Measurements from ENCODE around the gene RDH13.

RDH13 gene

DNA sequence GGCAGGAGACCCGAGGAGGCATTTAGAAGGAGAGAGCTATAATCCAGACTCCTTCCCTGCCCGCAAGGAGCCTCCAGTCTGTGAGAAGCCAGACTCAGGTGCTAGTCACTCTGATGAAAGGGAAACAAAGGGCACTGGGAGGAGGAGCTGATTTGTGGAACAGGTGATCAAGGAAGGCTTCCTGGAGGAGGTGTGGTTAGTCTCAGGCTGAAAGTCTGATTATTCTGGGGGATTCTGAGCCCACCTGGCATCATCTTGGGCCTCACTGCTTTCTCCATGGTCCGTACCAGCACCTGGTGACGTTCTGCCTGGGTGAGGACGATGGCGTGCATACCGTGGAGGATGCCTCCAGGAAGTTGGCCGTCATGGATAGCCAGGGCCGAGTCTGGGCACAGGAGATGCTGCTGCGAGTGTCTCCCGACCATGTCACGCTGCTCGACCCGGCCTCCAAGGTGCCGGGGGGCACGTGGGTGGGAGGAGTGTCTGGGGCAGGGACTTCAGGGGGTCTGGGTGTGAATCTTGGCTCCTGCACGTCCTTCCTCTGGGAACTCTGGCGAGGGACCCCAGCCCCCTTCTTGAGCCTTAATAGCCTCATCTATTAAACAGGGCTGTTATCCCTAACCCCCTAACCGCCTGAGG, 16.6 kb upstream of the RDH13 start:
- H3K4me2 ChIP-seq (ENCODE audit: low read length): no peak overlapping the region

DNA sequence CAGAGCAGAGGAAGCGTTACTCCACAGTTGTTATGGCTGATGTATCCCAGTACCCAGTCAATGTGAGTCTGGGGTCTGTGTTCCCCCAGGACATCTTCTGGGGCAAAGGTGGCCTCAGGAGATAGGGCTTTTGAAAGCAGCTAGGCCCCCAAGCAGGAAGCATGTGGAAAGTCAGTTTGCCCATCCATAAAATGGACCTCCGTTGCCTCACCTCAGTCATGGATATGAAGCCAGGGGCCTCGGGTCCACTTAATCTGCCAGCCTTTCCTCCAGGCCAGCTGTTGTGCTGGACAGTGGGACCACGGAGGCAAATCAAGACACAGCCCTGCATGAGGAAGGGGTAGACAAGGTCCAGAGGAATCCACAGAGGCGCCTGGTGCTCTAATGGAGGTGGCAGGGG, 16.0 kb upstream of the RDH13 start:
- no peak overlapping the region for H3K4me3 ChIP-seq (ENCODE audit: low read length)
- H3K79me2 ChIP-seq (ENCODE audit: control insufficient read depth, low read length): no peaks in the 10 kb centered on the region
- H3K9me3 ChIP-seq (ENCODE audit: control insufficient read depth, insufficient read depth, low read length): peaks cover 6% of the 10 kb centered on the region; the same call in 1 of the 2 replicates
- no peaks in the 10 kb centered on the region for H3K27me3 ChIP-seq (ENCODE audit: control insufficient read depth, low read length)
- no peaks in the 10 kb centered on the region for H3F3A ChIP-seq (ENCODE audit: control insufficient read depth, insufficient read depth)
- H4K20me1 ChIP-seq (ENCODE audit: control insufficient read depth, insufficient read depth, low read depth, low read length): 0 out of 2 replicates have a peak, but pooled peaks cover 3% of the 10 kb centered on the region
- TF ChIP-seq, protein P1, sequence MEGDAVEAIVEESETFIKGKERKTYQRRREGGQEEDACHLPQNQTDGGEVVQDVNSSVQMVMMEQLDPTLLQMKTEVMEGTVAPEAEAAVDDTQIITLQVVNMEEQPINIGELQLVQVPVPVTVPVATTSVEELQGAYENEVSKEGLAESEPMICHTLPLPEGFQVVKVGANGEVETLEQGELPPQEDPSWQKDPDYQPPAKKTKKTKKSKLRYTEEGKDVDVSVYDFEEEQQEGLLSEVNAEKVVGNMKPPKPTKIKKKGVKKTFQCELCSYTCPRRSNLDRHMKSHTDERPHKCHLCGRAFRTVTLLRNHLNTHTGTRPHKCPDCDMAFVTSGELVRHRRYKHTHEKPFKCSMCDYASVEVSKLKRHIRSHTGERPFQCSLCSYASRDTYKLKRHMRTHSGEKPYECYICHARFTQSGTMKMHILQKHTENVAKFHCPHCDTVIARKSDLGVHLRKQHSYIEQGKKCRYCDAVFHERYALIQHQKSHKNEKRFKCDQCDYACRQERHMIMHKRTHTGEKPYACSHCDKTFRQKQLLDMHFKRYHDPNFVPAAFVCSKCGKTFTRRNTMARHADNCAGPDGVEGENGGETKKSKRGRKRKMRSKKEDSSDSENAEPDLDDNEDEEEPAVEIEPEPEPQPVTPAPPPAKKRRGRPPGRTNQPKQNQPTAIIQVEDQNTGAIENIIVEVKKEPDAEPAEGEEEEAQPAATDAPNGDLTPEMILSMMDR (IDR thresholded peaks at IDR 0.05; ENCODE audit: low read depth, low read length, poor library complexity, severe bottlenecking): no peak
- TF ChIP-seq EZH2phosphoT487 (IDR thresholded peaks at IDR 0.05; ENCODE audit: borderline replicate concordance, low read length): no peak
- no peak overlapping the region for H3K4me2 ChIP-seq (ENCODE audit: low read length)
- no peak overlapping the region for H3K27ac ChIP-seq (ENCODE audit: low read depth, low read length)
- H3K9me2 ChIP-seq (replicated peaks; ENCODE audit: control insufficient read depth, low read length): no peaks in the 10 kb centered on the region
- H3K36me3 ChIP-seq (ENCODE audit: control insufficient read depth, low read length): no peaks in the 10 kb centered on the region
- H3K4me1 ChIP-seq (ENCODE audit: control insufficient read depth, low read length): peaks cover 10% of the 10 kb centered on the region

More for the DNA sequence above, 16.6 kb upstream of the RDH13 start:
- no peak overlapping the region for H3K27ac ChIP-seq (ENCODE audit: low read depth, low read length)
- H3K9me2 ChIP-seq (replicated peaks; ENCODE audit: control insufficient read depth, low read length): no peaks in the 10 kb centered on the region
- TF ChIP-seq, protein P1 (IDR thresholded peaks at IDR 0.05; ENCODE audit: low read depth, low read length, poor library complexity, severe bottlenecking): no peak
- no peak for TF ChIP-seq EZH2phosphoT487 (IDR thresholded peaks at IDR 0.05; ENCODE audit: borderline replicate concordance, low read length)
- no peaks in the 10 kb centered on the region for H3K36me3 ChIP-seq (ENCODE audit: control insufficient read depth, low read length)
- H3K27me3 ChIP-seq (ENCODE audit: control insufficient read depth, low read length): no peaks in the 10 kb centered on the region
- H3K79me2 ChIP-seq (ENCODE audit: control insufficient read depth, low read length): no peaks in the 10 kb centered on the region
- 0 out of 2 replicates have a peak, but pooled peaks cover 3% of the 10 kb centered on the region for H4K20me1 ChIP-seq (ENCODE audit: control insufficient read depth, insufficient read depth, low read depth, low read length)
- peaks cover 10% of the 10 kb centered on the region for H3K4me1 ChIP-seq (ENCODE audit: control insufficient read depth, low read length)
- no peaks in the 10 kb centered on the region for H3F3A ChIP-seq (ENCODE audit: control insufficient read depth, insufficient read depth)
- H3K9me3 ChIP-seq (ENCODE audit: control insufficient read depth, insufficient read depth, low read length): peaks cover 6% of the 10 kb centered on the region; the same call in 1 of the 2 replicates
- H3K4me3 ChIP-seq (ENCODE audit: low read length): no peak overlapping the region

DNA sequence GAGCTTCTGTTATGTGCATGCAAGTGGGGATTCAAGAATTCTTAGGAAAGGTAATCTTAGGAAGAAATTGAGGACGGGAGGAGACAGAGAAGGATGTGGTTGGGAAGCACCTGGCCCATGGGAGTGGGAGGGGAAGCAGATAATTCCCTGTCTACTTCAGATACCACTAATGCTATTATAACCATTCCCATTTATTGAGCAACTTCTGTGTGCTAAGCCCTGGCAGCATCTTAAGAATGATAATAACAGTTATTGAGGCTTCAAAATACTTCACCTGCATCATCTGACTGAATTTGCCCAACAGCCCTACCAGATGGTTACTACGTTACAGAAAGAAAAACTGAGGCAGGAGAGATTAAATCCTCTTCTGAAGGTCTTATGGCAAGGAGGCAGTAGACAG, 14.2 kb upstream of the RDH13 start:
- Histone ChIP-seq H3K4me3 (ENCODE audit: low read length) (no peak overlapping the region), H3K27ac (ENCODE audit: low read depth, low read length) (no peak overlapping the region), H3K79me2 (ENCODE audit: control insufficient read depth, low read length) (no peaks in the 10 kb centered on the region), H3K9me2 (replicated peaks; ENCODE audit: control insufficient read depth, low read length) (no peaks in the 10 kb centered on the region), H3F3A (ENCODE audit: control insufficient read depth, insufficient read depth) (no peaks in the 10 kb centered on the region), H3K36me3 (ENCODE audit: control insufficient read depth, low read length) (no peaks in the 10 kb centered on the region), H3K27me3 (ENCODE audit: control insufficient read depth, low read length) (peaks cover 3% of the 10 kb centered on the region; the same call in 1 of the 2 replicates), H3K4me1 (ENCODE audit: control insufficient read depth, low read length) (peaks cover 10% of the 10 kb centered on the region), H3K9me3 (ENCODE audit: control insufficient read depth, insufficient read depth, low read length) (peaks cover 2% of the 10 kb centered on the region; the same call in 1 of the 2 replicates), H4K20me1 (ENCODE audit: control insufficient read depth, insufficient read depth, low read depth, low read length) (0 out of 2 replicates have a peak, but pooled peaks cover 3% of the 10 kb centered on the region), H3K4me2 (ENCODE audit: low read length) (no peak overlapping the region)
- TF ChIP-seq, protein P1 (IDR thresholded peaks at IDR 0.05; ENCODE audit: low read depth, low read length, poor library complexity, severe bottlenecking): no peak
- no peak for TF ChIP-seq EZH2phosphoT487 (IDR thresholded peaks at IDR 0.05; ENCODE audit: borderline replicate concordance, low read length)
